GM10248 (cell line): ENCODE results near the gene CRMP1.

Source experiments
- CTCF ChIA-PET: fragments of 300-600 bp; sonication (Branson Sonifier 250); formaldehyde crosslinking; extraction: SDS; loops from one replicate; lab custom pipeline; 2021; ENCODE audit warnings: antibody characterized with exemption; lab: Yijun Ruan, JAX
- POLR2A ChIA-PET: fragments of 350-650 bp; sonication (Branson Sonifier 250); formaldehyde crosslinking; extraction: SDS; loops from one replicate; lab custom pipeline; 2020; ENCODE audit warnings: antibody characterized with exemption; lab: Yijun Ruan, JAX
- DNase-seq: peaks from one replicate; pipeline ENCODE4 v3.0.0; 2012; ENCODE audit errors: extremely low spot score
- TF ChIP-seq, protein P1 (sequence below): IDR thresholded peaks from 2 replicates; pipeline ENCODE4 v1.5.1; 2012; ENCODE audit warnings: mild to moderate bottlenecking, low read depth; ENCODE audit errors: extremely low read depth, missing control alignments, control extremely low read depth

Gene CRMP1

GRCh38 chr4:5927116-5927515 is 34.2 kb upstream of the CRMP1 start:
- POLR2A ChIA-PET: no interaction called here
- TF ChIP-seq, protein P1, sequence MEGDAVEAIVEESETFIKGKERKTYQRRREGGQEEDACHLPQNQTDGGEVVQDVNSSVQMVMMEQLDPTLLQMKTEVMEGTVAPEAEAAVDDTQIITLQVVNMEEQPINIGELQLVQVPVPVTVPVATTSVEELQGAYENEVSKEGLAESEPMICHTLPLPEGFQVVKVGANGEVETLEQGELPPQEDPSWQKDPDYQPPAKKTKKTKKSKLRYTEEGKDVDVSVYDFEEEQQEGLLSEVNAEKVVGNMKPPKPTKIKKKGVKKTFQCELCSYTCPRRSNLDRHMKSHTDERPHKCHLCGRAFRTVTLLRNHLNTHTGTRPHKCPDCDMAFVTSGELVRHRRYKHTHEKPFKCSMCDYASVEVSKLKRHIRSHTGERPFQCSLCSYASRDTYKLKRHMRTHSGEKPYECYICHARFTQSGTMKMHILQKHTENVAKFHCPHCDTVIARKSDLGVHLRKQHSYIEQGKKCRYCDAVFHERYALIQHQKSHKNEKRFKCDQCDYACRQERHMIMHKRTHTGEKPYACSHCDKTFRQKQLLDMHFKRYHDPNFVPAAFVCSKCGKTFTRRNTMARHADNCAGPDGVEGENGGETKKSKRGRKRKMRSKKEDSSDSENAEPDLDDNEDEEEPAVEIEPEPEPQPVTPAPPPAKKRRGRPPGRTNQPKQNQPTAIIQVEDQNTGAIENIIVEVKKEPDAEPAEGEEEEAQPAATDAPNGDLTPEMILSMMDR: no peak
- no peak for DNase-seq
- CTCF ChIA-PET: no interaction called here

DNA sequence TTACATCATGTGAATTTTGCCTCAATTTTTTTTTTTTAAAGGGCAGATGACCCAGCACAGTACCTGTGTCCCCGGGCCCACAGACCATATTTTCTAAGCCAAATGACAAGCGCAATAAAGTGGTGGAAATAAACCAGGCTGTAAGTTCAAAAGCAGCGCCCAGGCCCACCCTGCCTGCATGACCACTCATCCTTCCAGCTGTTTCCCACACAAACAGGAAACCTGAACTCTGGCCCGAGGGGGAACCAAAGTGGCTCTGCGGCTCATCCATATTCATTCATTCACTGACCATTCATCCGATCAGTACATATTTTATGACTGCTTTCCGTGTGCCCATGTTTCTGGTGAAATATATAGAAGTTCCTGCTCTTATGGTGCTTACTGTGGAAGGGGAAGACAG is 33.7 kb upstream of the CRMP1 start:
- TF ChIP-seq, protein P1: no peak
- no peak for DNase-seq
- CTCF ChIA-PET: no interaction called here
- POLR2A ChIA-PET: no interaction called here

DNA sequence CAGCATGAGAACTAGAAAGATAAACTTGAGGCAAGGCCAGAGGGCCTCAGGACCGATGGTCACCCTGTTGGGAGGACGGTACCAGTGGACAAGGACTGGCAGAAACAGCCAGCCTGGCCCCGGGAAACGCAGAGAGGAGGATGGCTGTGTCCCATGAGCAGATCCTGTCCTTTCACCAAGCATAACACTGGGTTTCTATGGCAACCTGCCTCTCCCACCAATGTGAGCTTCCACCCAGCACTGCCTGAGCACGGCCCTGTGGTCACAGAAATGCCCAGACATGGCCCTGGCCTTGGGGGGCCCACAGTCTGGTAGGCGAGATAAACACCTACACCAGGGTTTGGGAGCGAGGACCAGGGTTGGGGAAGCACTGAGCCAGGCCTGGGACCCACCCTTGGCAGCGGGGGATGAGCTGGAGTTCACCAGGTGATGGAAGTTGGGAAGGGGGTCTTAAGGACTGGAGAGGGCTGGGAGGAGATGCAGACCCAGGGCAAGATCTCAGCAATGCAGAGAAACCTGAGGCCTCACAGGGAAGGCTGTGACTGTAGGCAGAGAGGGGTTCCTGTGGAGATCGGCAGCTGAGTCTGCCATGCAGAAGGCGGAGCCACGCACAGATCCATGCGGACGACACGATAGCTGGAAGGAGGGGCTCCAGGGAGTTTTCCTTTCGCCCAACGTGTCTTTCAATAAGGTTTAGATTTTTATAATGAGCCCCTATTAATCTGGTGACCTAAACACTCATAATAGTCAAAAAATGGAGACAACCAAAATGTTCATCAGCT is 32.7 kb upstream of the CRMP1 start:
- POLR2A ChIA-PET: no interaction called here
- CTCF ChIA-PET: no interaction called here
- TF ChIP-seq, protein P1: no peak
- no peak for DNase-seq

GRCh38 chr4:5924461-5925125 is 31.7 kb upstream of the CRMP1 start:
- TF ChIP-seq, protein P1: no peak
- DNase-seq: no peak
- ChIA-PET POLR2A (no interaction called here), CTCF (interaction anchor here (1.1 kb wide), 1 partner anchor 25 kb away, joined by 3 read pairs; no protein-coding TSS in a partner anchor)

- ChIA-PET CTCF (interaction anchor here (1.1 kb wide), 1 partner anchor 24 kb away, joined by 3 read pairs; no protein-coding TSS in a partner anchor), POLR2A (no interaction called here)
- TF ChIP-seq, protein P1: no peak
- no peak for DNase-seq
These were observed 30.5 kb upstream of the CRMP1 start for GRCh38 chr4:5923376-5923775.

DNA sequence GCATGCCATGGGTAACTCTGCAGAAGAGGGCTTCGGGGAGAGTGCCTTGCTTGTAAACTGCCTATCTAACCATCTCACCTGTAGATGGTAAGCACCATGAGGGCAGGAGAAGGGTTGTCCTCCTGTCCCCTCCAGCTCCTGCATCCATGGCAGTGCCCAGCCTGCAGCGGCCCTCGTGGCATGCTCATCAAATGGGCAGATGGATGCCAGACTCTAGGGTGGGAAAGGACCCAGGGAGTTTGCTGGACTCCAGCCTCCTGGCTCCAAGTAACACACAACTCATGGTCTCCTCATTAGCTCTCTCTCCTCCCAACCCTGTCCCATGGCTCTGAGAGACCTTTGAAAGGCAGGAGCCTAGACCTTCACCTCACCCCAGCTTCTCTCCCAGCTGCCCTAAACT is 29.7 kb upstream of the CRMP1 start:
- ChIA-PET CTCF (no interaction called here), POLR2A (no interaction called here)
- TF ChIP-seq, protein P1: no peak
- no peak for DNase-seq
